GM21447 (cell line): Measurements from ENCODE around the gene RARA.

Experiments used
- ATAC-seq: cut with Tn5 transposase; IDR thresholded peaks from one replicate; pipeline ENCODE4 v1.9.1; 2021; ENCODE audit not compliant: unreplicated experiment

RARA gene

DNA sequence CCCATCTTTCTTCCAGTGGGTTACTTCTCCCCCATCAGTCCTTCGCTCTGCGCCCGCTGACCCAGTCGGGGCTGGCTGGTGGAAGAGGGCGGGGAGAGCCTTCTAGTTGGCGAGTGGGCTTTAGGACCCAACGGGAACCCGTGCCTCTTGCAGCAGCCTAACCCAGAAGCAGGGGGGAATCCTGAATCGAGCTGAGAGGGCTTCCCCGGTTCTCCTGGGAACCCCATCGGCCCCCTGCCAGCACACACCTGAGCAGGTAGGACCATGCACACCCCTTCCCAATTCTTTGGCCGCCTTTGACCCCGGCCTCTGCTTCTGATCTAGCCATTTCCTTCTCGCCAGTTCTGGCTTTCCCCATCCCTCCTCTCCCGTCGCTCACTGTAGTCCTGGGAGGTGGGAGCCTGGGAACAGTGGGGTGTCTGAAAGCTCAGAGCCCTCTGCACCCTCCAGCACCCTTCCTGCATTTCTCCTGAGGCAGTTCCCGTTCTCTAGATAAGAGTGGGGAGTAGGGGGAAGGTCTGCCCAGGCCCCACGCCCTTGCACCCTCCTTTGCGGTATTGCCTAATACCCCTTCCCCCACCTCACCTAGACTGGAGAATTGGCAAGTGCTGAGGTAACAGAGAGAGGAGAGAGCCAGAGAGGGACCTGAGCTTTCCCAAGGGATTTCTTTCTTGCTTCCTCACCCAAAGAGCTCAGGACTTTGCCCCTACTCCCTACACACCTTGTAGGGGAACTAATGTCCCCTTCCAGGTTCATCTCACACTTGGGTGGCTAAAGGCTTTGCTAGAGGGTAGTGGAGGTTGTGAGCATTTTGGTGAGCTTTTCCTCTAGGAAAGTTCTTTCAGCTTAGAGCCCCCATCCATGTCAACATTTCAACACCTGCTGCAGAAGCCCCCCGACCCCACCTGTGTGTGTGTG, at the start of gene RARA:
Gene RARA, plus strand, starts transcription at position 150 of the 918 bp plus-strand sequence. CDS start 22,039 bp downstream, outside the sequence.
- no peak for ATAC-seq

DNA sequence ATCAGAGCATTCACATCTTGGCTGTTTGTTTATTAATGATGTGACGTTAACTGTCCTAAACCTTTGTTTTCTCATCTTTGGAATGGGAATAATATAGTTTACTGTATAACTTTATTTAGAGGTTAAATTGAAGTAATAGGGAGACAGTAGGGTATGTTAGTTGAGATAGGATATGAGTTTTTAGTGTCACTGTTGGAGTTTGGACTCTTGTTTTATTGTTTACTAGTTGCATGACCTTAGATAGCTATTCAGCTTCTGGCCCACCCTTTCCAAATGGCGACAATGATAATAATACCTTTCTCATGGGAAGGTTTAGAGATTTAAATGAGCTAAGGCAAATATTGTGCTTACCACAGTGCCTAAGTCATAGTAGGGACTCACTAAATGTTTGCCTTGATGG, 49.5 kb upstream of the RARA start:
- ATAC-seq, result no peak

DNA sequence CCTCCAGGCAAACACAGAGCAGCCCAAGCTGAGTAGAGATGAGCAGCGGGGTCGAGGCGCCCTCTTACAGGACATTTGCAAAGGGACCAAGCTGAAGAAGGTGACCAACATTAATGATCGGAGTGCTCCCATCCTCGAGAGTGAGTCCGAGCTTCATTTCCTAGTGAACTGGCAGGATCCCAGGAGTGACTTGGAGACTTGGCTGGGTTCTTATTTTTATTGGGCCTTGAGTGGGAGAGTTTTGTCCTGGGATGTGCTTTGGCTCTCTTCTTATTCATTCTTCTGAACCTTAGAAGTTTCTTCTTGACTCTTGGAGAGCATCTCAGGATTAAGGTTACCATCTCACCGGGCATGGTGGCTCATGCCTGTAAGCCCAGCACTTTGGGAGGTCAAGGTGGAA, 48.5 kb upstream of the RARA start:
- no peak for ATAC-seq

DNA sequence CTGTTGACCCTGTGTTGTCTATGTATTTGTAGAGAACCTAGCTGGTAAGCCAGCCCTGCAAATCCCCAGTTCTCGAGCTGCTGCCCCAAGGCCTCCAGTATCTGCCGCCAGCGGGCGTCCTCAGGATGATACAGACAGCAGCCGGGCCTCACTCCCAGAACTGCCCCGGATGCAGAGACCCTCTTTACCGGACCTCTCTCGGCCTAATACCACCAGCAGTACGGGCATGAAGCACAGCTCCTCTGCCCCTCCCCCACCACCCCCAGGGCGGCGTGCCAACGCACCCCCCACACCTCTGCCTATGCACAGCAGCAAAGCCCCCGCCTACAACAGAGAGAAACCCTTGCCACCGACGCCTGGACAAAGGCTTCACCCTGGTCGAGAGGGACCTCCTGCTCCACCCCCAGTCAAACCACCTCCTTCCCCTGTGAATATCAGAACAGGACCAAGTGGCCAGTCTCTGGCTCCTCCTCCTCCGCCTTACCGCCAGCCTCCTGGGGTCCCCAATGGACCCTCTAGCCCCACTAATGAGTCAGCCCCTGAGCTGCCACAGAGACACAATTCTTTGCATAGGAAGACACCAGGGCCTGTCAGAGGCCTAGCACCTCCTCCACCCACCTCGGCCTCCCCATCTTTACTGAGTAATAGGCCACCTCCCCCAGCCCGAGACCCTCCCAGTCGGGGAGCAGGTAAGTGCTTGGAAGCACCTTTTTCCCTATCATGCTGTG, 44.4 kb upstream of the RARA start:
- no peak for ATAC-seq

DNA sequence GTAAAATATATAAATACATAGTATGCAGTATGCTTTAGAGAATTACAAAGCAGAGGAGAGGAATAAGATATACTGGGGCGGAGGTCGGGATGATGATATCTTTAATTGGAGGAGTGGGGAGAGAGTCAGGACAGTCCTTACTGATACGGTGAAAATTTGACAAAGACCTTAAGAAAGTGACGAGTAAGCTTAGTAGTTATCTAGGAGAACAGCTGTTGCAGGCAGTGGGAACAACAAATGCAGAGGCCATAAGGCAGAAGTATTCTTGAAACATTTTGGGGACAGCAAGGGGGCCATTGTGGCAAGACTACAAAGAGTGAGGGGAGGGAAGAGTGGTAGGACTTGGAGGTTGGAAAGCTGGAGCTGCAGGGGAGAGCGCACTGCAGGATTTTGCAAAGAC, 43.6 kb upstream of the RARA start:
- no peak for ATAC-seq

DNA sequence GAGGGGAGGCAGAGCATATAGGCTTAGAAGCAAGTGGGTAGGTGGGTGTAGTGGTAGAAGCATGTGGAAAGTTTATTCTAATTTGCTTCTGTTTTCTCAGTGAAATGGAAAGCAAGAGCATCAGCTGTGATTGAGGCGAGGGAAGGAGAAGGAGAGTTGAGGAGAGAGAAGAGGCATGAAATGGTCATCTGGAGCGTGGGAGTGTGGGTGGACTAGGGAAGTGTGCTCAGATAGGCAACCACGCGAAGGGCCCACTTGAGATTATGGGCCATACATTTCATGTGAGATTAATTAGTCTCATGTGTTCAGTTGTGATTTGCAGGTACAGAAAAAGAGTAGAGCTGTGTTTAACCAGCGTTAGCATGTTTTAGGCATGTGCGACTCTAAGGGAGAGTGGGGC, 42.1 kb upstream of the RARA start:
- no peak for ATAC-seq

DNA sequence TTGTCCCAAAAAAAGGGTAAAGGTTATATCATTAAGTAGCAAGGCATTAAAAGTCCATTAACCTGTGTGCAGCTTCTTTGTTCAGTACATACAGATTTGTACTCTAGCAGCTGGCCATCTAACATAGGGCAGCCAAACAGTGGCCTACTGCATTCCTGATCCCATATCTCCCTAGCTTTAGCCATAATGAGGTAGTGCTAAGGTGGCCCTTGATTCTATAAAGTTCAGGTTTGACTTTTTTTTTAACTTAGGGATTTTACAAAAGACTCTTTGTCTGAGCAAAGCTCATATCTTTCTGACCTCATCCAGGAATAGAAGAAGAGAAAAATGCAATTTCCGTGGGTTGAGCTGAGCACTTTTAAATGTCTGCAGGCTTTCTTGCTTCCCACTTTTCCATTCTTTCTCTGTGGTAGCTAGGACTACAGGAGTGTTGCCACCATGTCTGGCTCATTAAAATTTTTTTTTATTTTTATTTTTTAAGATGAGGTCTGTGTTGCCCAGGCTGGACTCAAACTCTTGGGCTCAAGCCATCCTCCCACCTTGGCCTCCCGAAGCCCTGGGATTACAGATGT, 40.8 kb upstream of the RARA start:
- no peak for ATAC-seq

DNA sequence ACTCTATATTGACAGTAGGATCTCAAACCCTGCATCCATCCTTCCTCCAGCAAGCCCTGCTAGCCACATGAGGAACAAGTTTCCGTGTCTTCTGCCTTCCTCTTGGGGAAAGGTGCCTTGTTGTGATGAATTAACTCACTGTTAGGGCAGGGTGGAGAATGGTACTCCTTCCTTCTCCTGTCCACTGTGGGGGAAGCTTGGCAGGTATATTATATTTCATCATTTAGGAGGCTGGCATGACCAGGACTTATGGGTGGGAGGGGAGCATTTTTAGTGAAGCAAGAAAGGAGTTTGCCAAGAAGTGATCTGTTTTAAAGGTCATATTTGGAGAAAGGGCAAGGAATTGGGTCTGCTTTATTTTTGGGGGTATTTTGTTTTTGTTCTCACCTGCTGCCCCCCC, 30.6 kb upstream of the RARA start:
- ATAC-seq, result no peak

DNA sequence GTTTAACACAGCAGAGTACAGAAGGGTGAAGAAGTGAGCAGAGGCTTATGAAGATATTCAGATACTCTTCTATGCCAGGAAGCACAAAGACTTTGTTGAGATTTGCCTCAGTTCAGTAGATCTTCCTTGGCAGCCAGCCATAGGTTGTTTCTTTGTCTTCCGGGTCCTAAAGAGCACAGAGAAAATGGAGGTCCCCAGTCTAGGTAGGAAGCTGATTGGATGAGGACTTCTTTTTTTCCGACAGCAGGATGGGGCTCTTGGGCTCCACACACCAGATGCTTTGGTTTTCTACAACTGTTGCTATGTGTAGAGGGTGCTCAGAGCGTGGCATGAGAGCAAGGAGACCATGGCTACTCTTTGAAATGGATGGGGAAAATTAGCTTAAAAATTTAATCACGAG, 29.6 kb upstream of the RARA start:
- no peak for ATAC-seq

DNA sequence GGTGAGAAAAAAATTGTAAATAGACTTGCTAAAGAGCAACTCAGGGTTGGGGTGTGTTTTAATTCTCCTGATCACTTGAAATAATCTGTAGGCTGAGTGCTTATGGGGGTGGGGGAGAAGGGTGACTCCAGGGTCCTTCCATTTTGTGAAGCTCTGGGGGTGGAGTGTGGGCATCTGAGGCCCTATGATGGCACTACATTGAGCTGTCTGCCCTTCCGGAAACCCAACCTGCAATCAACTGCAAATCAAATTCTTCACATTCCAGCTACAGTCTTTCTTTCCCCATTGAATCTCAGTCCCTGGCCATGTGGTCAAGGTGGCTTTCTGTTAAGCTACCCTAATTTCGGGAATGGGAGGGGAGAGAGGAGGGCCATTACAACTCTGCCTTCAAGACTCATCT, 27.3 kb upstream of the RARA start:
- ATAC-seq, result no peak

DNA sequence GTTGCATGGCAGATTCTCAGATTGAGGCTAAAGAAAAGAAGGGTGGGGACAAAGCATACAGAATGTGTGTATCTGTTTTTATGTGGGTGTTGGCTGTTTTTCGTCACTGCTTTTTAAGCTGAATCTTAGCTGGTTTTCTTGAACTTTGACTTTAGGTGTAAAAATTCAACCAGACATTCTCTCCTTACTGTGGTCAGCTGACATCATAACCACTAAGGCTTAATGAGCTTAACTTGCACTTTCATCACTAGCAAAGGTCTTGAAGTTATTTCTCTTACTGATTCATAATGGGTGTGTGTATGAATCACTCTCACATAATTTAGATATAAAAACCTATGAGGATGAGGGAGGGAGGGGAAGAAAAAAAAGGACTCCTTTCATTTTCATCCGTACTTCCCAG, 25.3 kb upstream of the RARA start:
- no peak for ATAC-seq

DNA sequence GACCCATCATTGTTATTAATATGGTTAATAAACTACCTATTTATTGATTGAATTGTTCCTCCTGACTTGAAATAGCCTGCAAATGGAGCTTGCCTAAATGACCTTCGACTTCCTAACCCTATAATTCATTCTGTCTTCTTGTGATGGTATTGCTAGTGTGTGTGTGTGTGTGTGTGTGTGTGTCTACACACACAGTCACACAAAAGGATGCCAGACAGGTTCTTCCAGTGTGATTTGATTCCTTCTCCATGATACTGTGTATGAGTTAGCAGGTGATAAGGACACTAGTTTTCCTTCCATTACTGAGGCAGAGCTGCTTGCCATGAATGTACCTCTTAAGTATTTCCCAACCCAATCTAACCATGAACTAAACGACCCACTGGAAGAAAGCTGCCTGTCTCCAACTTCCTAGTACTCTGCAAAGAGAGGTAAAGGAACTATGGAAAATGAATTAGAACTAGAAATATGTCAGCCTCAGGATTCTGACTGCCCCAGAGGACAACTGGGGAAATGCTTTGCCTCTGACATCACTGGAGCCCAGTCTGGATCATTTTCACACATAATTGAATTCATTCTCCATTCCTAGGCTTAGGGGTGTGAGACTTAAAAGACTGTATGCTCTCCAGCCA, 24.8 kb upstream of the RARA start:
- no peak for ATAC-seq

DNA sequence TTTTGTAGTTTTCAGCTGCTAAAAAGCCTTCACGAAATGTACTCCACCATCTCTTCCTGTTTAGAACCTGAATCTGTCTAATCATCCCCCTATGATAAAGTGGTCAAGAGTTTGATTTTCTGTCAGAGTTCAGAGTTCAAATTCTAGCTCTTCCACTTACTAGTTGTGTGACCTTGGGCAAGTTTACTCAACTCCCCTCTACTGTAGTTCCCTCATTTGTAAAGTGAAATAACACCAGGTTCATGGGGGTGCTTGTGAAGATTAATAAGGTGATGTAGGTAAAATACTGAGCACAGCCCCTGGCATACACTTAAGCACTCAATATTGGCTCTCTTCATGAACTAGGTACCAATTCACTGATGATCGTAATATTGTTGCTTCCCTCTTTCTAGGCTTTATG, 22.5 kb upstream of the RARA start:
- no peak for ATAC-seq

DNA sequence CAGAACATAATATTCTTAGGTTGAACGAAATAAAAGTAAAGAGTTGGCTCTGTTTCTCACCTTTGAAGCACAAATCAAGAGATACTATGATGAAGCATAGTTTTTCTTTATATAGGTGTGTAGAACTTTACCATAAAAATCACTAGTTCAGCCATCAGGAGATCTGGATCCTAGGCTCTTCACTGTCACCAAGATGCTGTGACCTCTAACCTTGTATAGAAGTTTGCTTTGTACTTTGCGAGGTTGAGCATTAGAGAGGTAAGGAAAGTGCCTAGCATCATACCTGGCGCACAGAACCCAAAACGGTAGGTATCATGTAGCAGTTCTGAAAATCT, 21.9 kb upstream of the RARA start:
- ATAC-seq, result no peak

DNA sequence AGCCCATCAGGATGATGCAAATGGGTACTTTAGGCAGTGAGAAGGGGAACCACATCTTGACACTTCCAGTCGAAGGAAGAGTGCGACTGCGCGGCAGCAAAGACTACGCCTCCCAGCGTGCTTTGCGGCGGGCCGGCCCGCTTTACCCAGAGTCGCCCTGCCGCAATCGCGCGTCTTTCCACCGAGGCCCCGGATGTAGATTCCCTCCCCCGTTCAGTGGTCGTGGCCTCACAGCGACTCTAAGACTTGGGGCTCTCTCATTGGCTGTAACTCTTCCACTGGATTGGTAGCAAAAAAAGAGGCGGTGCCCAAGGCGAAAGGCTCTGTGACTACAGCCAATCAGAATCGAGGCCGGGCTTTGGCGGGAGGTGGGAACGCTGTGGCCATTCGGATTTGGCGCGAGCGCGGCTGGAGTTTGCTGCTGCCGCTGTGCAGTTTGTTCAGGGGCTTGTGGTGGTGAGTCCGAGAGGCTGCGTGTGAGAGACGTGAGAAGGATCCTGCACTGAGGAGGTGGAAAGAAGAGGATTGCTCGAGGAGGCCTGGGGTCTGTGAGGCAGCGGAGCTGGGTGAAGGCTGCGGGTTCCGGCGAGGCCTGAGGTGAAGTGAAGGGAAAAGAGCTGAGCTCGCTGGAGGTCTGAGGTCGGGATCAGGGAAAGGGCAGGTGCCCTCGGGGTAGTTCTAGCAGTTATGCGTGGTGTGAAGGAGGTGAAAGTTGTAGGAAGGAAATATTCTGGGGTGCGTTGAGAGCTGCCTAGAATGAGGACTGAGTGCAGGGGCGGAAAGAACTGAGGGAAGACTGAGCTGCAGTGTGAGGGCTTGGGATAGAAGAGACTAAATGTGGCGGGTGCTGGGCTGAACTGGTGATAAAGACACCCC, 21.2 kb upstream of the RARA start, which contains the start of gene CDC6:
Gene CDC6, plus strand, starts transcription at position 386 of the 876 bp plus-strand sequence. CDS start 1,542 bp downstream, outside the sequence.
- peak; percentile 93 for ATAC-seq

DNA sequence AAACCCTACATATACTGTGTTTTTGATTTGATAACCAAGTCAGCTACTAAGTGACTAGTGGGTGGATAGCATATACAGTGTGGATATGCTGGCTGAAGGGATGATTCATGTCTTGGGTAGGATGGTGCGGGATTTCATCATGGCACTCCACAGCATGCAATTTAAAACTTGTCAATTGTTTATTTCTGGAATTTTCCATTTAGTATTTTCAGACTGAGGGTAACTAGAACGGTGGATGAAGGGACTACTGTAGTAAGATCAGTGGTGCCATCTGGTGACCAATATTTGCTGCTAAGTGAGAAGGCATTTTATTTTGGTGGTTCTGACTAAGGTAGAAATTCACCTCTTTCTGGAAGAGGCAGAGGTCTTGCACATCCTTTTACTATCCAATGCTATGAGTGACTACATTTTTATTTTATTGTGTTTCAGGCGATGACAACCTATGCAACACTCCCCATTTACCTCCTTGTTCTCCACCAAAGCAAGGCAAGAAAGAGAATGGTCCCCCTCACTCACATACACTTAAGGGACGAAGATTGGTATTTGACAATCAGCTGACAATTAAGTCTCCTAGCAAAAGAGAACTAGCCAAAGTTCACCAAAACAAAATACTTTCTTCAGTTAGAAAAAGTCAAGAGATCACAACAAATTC, 18.2 kb upstream of the RARA start:
- ATAC-seq, result no peak

DNA sequence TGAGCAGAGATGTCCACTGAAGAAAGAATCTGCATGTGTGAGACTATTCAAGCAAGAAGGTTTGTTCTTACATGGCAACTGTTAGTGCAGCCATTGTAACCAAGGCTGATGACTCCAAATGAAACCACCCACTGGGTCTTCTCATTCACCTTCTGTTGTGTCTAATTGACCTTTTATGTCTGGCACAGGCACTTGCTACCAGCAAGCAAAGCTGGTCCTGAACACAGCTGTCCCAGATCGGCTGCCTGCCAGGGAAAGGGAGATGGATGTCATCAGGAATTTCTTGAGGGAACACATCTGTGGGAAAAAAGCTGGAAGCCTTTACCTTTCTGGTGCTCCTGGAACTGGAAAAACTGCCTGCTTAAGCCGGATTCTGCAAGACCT, 17.7 kb upstream of the RARA start:
- no peak for ATAC-seq

DNA sequence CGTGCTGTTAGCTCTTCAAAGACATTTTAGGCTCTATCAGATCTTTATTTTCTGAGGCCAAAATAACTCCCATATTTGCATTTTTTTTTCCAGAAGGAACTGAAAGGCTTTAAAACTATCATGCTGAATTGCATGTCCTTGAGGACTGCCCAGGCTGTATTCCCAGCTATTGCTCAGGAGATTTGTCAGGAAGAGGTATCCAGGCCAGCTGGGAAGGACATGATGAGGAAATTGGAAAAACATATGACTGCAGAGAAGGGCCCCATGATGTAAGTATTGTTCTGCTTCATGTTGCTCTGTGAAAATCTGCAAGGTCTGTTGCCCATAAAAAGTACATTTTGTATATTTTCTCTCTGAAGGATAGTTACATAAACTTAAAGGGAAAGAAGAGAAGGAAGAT, 15.6 kb upstream of the RARA start:
- no peak for ATAC-seq

DNA sequence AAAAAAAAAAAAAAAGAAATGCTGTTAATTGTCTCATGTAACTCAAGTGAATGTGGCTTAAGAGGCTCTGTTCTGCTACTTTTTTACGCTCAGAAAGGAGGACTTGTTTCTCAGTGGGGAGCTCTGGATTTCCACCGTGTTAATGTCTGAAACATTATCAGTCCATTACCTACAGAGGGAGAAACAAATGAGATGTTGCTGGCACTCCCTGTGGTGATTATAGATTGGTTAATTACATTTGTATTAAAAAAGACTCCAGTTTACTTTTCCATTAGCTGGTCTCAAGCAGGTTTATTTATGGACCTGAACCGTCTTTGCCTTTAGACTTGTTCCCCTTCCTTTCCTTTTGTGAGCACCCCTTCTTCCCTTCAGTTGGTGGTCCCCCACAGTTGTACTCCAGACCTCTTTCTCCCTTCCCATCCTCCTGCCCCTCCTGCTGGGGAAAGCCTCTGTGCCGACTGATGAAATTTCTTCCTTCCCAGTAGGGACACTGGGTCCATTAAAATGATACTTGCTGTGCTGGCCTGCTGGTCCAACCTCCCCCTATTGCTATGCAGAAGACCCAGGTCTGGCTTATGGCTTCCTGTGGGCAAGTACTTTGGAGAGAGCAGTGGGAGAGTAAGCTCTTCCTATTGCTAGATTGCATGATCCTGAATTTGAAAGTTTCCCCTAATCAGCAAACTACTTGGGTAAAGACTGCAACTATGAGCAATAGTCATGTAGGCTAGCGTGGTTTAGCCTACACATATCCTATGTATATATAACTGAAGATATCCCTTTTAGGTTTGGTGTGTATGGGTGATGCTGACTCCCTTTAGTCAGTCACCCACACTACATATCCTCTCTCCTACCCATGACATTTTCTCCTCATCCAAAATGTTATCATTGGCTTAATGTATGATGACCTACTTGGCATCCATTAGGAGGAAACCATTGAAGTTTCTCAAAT, 13.2 kb upstream of the RARA start:
- ATAC-seq, result no peak
